Choroid plexus epithelial cell (primary cell): ENCODE measurements around the gene ATL3.
A peak's percentile ranks its signal among the peaks of the same experiment; 100 is the strongest.
"Not testable (repeated sequence)": the region's sequence is repeated elsewhere in the genome, so short reads cannot be mapped to it uniquely, and the experiment has no call there.

Experiments used
- DNase-seq: peaks from one replicate; pipeline ENCODE4 v3.0.0-alpha.2; 2010; ENCODE audit warnings: low read depth
- H3K4me3 ChIP-seq: 2 replicates; pipeline ENCODE4 v1.5.1; 2011; ENCODE audit warnings: low read depth, mild to moderate bottlenecking, control low read depth, low read length, moderate library complexity
- TF ChIP-seq, protein P1 (sequence below): conservative IDR thresholded peaks from 2 replicates; pipeline ENCODE4 v1.5.1; 2011; ENCODE audit warnings: low read depth, mild to moderate bottlenecking, control low read depth, inconsistent platforms, low read length, moderate library complexity

The ATL3 gene

DNA sequence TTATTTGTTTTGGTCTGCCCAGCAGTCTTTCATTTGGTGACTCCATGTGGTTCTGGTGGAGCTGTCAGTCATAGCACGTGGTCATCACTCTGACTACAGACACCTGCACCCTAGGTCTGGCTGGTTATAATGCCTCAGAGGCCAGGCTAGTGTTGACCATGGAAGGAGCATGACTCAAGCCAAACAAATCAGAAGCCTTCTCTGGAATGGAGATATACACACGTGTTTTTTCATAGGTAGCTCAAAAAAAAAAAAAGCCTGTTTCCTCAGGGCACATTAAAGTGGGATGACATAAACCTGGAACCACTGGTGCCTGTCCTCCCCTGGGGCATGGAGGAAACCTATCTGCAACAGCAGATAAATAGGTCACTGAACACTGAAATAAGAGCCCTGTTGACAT lies 48.9 kb downstream of the ATL3 start:
- H3K4me3 ChIP-seq = no peak overlapping the region
- no peak for DNase-seq
- TF ChIP-seq, protein P1, sequence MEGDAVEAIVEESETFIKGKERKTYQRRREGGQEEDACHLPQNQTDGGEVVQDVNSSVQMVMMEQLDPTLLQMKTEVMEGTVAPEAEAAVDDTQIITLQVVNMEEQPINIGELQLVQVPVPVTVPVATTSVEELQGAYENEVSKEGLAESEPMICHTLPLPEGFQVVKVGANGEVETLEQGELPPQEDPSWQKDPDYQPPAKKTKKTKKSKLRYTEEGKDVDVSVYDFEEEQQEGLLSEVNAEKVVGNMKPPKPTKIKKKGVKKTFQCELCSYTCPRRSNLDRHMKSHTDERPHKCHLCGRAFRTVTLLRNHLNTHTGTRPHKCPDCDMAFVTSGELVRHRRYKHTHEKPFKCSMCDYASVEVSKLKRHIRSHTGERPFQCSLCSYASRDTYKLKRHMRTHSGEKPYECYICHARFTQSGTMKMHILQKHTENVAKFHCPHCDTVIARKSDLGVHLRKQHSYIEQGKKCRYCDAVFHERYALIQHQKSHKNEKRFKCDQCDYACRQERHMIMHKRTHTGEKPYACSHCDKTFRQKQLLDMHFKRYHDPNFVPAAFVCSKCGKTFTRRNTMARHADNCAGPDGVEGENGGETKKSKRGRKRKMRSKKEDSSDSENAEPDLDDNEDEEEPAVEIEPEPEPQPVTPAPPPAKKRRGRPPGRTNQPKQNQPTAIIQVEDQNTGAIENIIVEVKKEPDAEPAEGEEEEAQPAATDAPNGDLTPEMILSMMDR = no peak

DNA sequence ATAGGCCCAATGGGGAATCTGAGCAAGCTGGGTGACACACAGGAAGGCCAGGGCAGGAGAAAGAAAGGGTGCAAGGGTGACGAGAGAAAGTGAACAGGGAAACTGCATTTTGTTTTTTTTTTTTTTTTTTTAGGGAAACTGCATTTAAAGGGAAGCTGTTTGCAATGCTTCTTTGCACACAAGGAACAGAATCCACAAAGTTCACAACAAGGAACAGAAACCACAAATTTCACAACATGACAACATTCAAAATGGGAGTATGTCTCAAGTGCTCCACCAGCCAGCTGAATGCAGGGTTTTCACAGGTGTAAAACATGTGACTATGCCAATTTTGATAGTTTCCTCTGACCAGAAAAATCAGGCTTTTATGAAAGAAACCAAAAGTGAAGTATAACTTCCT lies 50.1 kb downstream of the ATL3 start:
- DNase-seq = no peak
- no peak overlapping the region for H3K4me3 ChIP-seq
- TF ChIP-seq, protein P1 = no peak

DNA sequence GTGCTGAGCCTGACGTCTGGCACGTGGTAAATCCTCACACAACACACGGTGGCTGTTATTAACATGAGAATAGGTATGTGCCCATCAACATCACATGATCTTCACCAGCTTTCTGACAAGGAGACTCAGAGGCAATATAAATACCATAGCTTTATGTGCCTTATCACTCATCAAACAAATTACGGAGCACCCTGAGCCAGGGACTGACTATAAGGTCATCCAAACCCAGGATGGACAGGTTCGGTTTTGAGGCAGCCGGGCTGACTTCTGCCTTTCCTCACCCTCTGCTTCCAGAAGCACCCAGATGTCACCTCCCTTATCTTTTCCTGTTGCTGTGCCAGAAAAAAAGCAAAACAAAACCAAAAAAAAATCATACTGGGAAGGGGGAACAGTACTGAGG lies 51.2 kb downstream of the ATL3 start:
- TF ChIP-seq, protein P1 = no peak
- no peak for DNase-seq
- H3K4me3 ChIP-seq = no peak overlapping the region

DNA sequence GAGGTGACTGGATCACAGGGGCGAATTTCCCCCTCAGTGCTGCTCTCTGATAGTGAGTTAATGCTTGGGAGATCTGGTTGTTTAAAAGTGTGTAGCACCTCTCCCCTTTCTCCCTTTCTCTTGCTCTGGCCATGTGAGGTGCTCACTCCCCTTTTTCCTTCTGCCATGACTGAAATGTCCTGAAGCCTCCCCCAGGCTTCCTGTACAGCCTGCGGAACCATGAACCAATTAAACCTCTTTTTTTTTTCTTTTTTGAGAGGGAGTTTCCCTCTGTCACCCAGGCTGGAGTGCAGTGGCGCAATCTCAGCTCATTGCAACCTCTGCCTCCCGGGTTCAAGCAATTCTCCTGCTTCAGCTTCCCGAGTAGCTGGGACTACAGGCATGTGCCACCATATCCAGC lies 53.5 kb downstream of the ATL3 start:
- not testable (repeated sequence) for H3K4me3 ChIP-seq, DNase-seq

DNA sequence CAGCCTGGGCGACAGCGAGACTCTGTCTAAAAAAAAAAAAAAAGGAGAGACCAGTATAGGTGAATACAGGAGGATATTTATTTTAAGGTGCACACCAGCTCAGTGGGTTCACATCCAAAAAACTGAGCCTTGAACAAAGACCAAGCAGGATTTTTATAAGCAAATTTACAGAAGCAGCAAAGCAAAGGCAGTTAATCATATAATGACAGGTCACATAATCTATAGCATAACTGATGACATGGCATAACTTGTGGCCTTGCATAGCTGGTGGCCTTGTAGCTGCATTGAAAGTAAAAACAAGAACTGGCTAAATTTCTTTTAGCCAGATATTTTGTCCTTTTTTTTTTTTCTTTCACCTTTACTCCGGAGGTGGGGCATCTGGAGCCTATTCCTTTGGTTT lies 54.2 kb downstream of the ATL3 start:
- DNase-seq = no peak
- TF ChIP-seq, protein P1 = no peak
- no peak overlapping the region for H3K4me3 ChIP-seq

DNA sequence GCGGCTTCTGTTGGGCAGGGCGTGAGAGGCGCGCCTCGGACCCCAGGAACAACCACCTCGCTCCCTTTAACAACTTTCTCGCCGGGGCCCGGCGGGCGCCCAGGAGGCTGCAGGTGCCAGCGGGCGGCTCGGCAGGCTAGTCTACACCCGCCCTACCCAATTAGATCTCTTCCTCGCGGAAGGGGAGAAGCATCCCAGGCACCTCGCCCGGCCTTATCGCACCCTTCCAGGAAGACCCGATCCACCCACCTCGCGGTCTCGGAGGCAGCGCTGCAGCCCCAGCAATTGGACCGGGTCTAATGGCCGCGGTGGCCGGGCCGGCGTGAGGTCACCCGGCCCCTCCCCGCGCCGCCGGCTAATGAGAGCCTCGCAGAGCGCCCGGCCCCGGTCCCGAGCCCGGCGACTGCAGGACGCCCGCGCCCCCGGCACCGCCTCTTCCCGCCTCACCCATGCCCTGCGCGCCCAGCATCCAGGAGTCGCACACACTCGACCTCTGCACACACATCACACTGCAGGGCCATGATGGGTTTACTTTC lies 57.0 kb downstream of the ATL3 start, which contains the start of gene PLAAT3:
TSS of gene PLAAT3 (minus strand) at position 298 of the 536 bp plus-strand sequence. CDS start 419 bp downstream, outside the sequence.
- no peak for DNase-seq
- TF ChIP-seq, protein P1 = no peak

DNA sequence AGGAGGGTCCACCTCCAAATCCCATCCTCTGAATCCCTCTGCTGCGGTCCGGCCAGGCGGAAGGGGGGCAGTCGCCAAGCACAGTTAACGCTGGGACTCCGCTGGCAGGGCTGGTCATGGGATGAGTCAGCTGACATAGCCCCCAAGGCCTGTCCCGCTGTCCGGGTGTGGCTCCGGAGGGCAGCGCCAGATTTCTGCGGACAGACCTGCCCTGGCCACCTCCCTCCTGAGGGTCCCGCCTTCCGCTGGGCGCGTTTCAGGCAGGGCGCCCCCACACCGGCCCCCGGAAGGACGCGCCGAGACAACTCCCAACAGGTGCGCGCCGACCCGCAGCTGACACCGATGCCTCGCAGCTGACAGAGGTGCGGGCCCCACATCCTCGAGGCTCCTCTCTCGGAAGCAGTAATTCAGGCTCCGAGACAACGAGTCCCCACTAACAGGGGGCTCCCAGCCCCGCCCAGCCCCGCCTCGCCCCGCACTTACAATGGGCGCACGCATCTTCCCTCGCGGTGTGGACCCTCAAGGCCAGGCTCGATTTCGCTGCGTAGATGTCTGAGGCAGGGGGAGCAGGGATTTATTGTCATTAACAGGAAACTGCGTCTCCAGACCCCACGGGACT lies 57.5 kb downstream of the ATL3 start:
- TF ChIP-seq, protein P1 = no peak
- H3K4me3 ChIP-seq = peak overlapping the region; percentile 71
- no peak for DNase-seq

More for the DNA sequence above, 57.0 kb downstream of the ATL3 start, which contains the start of gene PLAAT3:
- peak within 1 kb of the TSS; percentile 71 for H3K4me3 ChIP-seq
